Breast epithelium (tissue), 3 donors: ENCODE data around the gene CFTR.

Experiments
- POLR2A ChIP-seq: fragments of 450-650 bp; IDR thresholded peaks from one replicate; pipeline ENCODE4 v1.6.1; 2016; ENCODE audit warnings: antibody characterized with exemption, mild to moderate bottlenecking, moderate library complexity
- POLR2AphosphoS5 ChIP-seq, 3 donors: sonication (generic); formaldehyde crosslinking; IDR thresholded peaks; one replicate each; pipeline ENCODE4 v1.6.1; 2017; ENCODE audit warnings: antibody characterized with exemption in 3 of 3
- TF ChIP-seq, protein P1 (sequence below), 3 donors: fragments of 450-650 bp; IDR thresholded peaks; one replicate each; pipeline ENCODE4 v1.5.1; 2016 to 2017; ENCODE audit warnings: antibody characterized with exemption in 3 of 3, mild to moderate bottlenecking in 3 of 3, moderate library complexity in 3 of 3

DNA sequence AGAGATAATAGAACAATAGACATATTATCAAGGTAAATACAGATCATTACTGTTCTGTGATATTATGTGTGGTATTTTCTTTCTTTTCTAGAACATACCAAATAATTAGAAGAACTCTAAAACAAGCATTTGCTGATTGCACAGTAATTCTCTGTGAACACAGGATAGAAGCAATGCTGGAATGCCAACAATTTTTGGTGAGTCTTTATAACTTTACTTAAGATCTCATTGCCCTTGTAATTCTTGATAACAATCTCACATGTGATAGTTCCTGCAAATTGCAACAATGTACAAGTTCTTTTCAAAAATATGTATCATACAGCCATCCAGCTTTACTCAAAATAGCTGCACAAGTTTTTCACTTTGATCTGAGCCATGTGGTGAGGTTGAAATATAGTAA, 185.5 kb downstream of the CFTR start:
- TF ChIP-seq, protein P1, sequence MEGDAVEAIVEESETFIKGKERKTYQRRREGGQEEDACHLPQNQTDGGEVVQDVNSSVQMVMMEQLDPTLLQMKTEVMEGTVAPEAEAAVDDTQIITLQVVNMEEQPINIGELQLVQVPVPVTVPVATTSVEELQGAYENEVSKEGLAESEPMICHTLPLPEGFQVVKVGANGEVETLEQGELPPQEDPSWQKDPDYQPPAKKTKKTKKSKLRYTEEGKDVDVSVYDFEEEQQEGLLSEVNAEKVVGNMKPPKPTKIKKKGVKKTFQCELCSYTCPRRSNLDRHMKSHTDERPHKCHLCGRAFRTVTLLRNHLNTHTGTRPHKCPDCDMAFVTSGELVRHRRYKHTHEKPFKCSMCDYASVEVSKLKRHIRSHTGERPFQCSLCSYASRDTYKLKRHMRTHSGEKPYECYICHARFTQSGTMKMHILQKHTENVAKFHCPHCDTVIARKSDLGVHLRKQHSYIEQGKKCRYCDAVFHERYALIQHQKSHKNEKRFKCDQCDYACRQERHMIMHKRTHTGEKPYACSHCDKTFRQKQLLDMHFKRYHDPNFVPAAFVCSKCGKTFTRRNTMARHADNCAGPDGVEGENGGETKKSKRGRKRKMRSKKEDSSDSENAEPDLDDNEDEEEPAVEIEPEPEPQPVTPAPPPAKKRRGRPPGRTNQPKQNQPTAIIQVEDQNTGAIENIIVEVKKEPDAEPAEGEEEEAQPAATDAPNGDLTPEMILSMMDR (IDR thresholded peaks at IDR 0.05): no peak
- TF ChIP-seq POLR2AphosphoS5 (IDR thresholded peaks at IDR 0.05) (no peak), POLR2A (no peak)
